BLaER1 treated with 17β-estradiol and CSF1 and Interleukin-3, amounts not matched to agents 10 nM and 100 nM (cell line): ENCODE measurements around the gene SIAH3.

Source experiments
- H3K27ac ChIP-seq, 11 experiments: shearing (Covaris generic); formaldehyde crosslinking; 2 replicates each; pipeline ENCODE4 v1.8.1; 2022
- H3K27me3 ChIP-seq, 11 experiments: shearing (Covaris generic); formaldehyde crosslinking; 2 replicates each; pipeline ENCODE4 v1.8.1; 2022
- H3K36me3 ChIP-seq, 11 experiments: shearing (Covaris generic); formaldehyde crosslinking; 2 replicates each; pipeline ENCODE4 v1.8.1; 2022
- H3K4me1 ChIP-seq, 10 experiments: shearing (Covaris generic); formaldehyde crosslinking; 2 replicates each; pipeline ENCODE4 v1.8.1; 2022
- H3K4me2 ChIP-seq, 11 experiments: shearing (Covaris generic); formaldehyde crosslinking; 2 replicates each; pipeline ENCODE4 v1.8.1; 2022
- H3K4me3 ChIP-seq, 10 experiments: shearing (Covaris generic); formaldehyde crosslinking; 2 replicates each; pipeline ENCODE4 v1.8.1; 2022
- H3K9ac ChIP-seq, 11 experiments: shearing (Covaris generic); formaldehyde crosslinking; 2 replicates each; pipeline ENCODE4 v1.8.1; 2022
- H3K9me3 ChIP-seq, 11 experiments: shearing (Covaris generic); formaldehyde crosslinking; replicated peaks in 1 of 11; 2 replicates each; pipeline ENCODE4 v1.8.1; 2022
- H4K20me1 ChIP-seq, 11 experiments: shearing (Covaris generic); formaldehyde crosslinking; 2 replicates each; pipeline ENCODE4 v1.8.1; 2022
- Cebpa-rat ChIP-seq, 11 experiments: shearing (Covaris generic); IDR thresholded peaks; 2 replicates each; pipeline ENCODE4 v1.8.1; 2022

Gene SIAH3

GRCh38 chr13:45782327-45783045 is 69.1 kb downstream of the SIAH3 start:
- Histone ChIP-seq H3K4me3 (no peak overlapping the region), H3K27ac (no peak overlapping the region), H3K9ac (no peak overlapping the region), H4K20me1 (no peaks in the 10 kb centered on the region), H3K4me1 (peaks cover 0 to 25% (median 10%) of the 10 kb centered on the region in 10 experiments; a peak in 9 of 20 replicates), H3K9me3 (no peaks in the 10 kb centered on the region), H3K4me2 (peak overlapping the region in 3 of 11 experiments; percentile 7; a peak in 2 of 22 replicates), H3K36me3 (no peaks in the 10 kb centered on the region), H3K27me3 (no peaks in the 10 kb centered on the region)
- no peak for TF ChIP-seq Cebpa-rat (IDR thresholded peaks at IDR 0.05)

DNA sequence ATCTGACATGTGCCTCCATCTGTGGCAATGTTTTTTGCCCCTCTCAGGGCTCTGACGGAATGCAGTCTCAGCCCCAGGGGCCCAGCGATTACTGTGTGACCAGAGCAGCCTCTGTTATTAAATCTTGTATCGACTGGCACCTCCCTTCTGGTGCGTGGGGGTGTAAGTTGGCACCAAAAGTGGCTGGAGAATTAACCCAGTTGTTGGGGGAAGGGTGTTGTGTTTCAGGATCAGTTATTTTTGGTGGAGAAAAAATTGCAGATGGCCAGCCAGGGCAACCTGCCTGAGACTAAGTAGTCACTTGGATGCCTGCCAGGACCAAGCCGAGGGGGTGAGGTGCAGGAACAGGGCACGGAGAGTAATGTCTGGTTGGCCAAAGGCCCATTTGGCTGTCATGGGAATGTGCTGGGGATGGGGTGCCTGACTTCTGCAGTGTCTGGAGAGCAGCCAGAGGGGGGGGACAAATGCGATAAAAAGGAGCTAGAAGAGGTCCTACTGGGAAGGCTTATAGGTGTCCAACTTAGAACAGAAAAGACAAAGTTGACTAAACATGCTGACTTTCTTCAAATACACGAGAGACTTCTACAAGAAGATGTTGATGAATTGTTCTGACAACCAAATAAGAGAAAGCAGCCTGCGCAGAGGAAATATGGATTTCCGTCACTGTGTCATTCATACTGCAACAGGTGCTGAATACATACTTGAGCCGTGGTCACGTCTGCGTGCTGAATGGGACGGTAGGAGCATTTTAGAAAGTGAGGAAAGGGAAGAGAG is 69.8 kb downstream of the SIAH3 start:
- peaks cover 0 to 23% (median 9%) of the 10 kb centered on the region in 10 experiments; a peak in 9 of 20 replicates for H3K4me1 ChIP-seq
- H3K27me3 ChIP-seq = no peaks in the 10 kb centered on the region
- no peaks in the 10 kb centered on the region for H3K36me3 ChIP-seq
- no peak for TF ChIP-seq Cebpa-rat (IDR thresholded peaks at IDR 0.05)
- no peak overlapping the region for H3K9ac ChIP-seq
- no peak overlapping the region for H3K4me3 ChIP-seq
- no peaks in the 10 kb centered on the region for H3K9me3 ChIP-seq
- peak overlapping the region in 2 of 11 experiments; percentile 7; a peak in 2 of 22 replicates for H3K4me2 ChIP-seq
- no peaks in the 10 kb centered on the region for H4K20me1 ChIP-seq
- no peak overlapping the region for H3K27ac ChIP-seq

DNA sequence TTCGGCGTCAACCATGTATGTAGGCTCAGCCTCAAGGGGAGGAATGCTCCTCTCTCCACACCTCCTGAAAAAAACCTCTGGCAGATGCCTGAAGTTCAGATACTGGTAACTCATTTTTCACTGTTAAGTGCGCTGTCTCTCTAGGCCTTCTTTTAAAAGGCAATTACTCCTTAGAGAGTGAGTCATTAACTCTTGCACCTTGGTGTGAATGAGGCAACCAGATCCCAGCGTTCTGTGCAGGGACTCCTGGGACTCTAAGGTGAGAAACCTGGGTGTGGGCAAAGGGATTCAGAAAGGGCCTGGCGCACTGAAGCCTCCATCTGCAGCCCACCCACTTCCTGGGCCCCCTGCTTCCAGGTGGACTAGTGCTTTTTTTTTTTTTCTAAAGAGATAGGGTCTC is 71.7 kb downstream of the SIAH3 start:
- no peaks in the 10 kb centered on the region for H3K27me3 ChIP-seq
- H3K27ac ChIP-seq = no peak overlapping the region
- no peak overlapping the region for H3K4me2 ChIP-seq
- H3K9me3 ChIP-seq = no peaks in the 10 kb centered on the region
- H3K4me1 ChIP-seq = peaks cover 0 to 14% (median 5%) of the 10 kb centered on the region in 10 experiments; a peak in 6 of 20 replicates
- H3K36me3 ChIP-seq = no peaks in the 10 kb centered on the region
- no peak overlapping the region for H3K4me3 ChIP-seq
- H4K20me1 ChIP-seq = no peaks in the 10 kb centered on the region
- H3K9ac ChIP-seq = no peak overlapping the region
- TF ChIP-seq Cebpa-rat (IDR thresholded peaks at IDR 0.05) = no peak

GRCh38 chr13:45778882-45779281 is 72.7 kb downstream of the SIAH3 start:
- no peak for TF ChIP-seq Cebpa-rat (IDR thresholded peaks at IDR 0.05)
- Histone ChIP-seq H3K36me3 (no peaks in the 10 kb centered on the region), H4K20me1 (no peaks in the 10 kb centered on the region), H3K4me1 (peaks cover 0 to 14% (median 5%) of the 10 kb centered on the region in 10 experiments; a peak in 6 of 20 replicates), H3K27me3 (no peaks in the 10 kb centered on the region), H3K9me3 (no peaks in the 10 kb centered on the region), H3K4me3 (no peak overlapping the region), H3K4me2 (no peak overlapping the region), H3K9ac (no peak overlapping the region), H3K27ac (no peak overlapping the region)

DNA sequence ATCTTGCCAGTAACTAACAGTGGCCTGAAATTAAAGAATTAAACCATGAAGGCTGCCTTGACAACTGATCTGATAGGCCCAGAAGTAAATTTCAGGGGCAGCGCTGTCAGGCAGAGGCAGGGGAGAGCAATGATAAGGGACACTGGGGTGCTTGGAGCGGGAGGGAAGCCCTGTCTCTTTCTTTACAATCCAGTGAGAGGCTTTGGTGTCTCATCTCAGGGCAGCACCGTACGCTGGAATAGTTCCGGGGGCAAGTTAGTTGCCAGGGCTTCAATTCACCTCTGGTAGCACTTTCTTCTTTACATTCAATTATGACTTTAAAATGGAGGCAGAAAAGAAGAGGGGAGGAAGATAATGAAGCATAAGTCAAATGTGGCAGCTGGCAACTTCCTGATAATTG is 74.8 kb downstream of the SIAH3 start:
- no peak overlapping the region for H3K27ac ChIP-seq
- H3K4me2 ChIP-seq = no peak overlapping the region
- no peaks in the 10 kb centered on the region for H3K9me3 ChIP-seq
- no peak overlapping the region for H3K9ac ChIP-seq
- peaks cover 0 to 4% (median under 1%) of the 10 kb centered on the region in 10 experiments; a peak in 6 of 20 replicates for H3K4me1 ChIP-seq
- no peak overlapping the region for H3K4me3 ChIP-seq
- no peak for TF ChIP-seq Cebpa-rat (IDR thresholded peaks at IDR 0.05)
- H4K20me1 ChIP-seq = no peaks in the 10 kb centered on the region
- H3K36me3 ChIP-seq = no peaks in the 10 kb centered on the region
- H3K27me3 ChIP-seq = no peaks in the 10 kb centered on the region

GRCh38 chr13:45775401-45775963 is 76.1 kb downstream of the SIAH3 start:
- Histone ChIP-seq H3K4me1 (no peaks in the 10 kb centered on the region), H3K4me3 (no peak overlapping the region), H3K4me2 (no peak overlapping the region), H3K9me3 (0 out of 22 replicates have a peak, but pooled peaks cover 0 to 3% (median 0%) of the 10 kb centered on the region in 11 experiments), H3K9ac (no peak overlapping the region), H3K36me3 (no peaks in the 10 kb centered on the region), H3K27me3 (no peaks in the 10 kb centered on the region), H4K20me1 (no peaks in the 10 kb centered on the region), H3K27ac (no peak overlapping the region)
- no peak for TF ChIP-seq Cebpa-rat (IDR thresholded peaks at IDR 0.05)

- Histone ChIP-seq H3K9me3 (0 out of 22 replicates have a peak, but pooled peaks cover 0 to 3% (median 0%) of the 10 kb centered on the region in 11 experiments), H3K9ac (no peak overlapping the region), H3K27ac (no peak overlapping the region), H3K4me2 (no peak overlapping the region), H3K4me1 (peaks cover 0 to 6% (median 2%) of the 10 kb centered on the region in 10 experiments; a peak in 15 of 20 replicates), H3K4me3 (no peak overlapping the region), H3K27me3 (no peaks in the 10 kb centered on the region), H3K36me3 (no peaks in the 10 kb centered on the region), H4K20me1 (no peaks in the 10 kb centered on the region)
- no peak for TF ChIP-seq Cebpa-rat (IDR thresholded peaks at IDR 0.05)
Observed at GRCh38 chr13:45773944-45774343, 77.6 kb downstream of the SIAH3 start.

GRCh38 chr13:45773236-45773635 is 78.3 kb downstream of the SIAH3 start:
- peaks cover 6 to 13% (median 9%) of the 10 kb centered on the region in 10 experiments; a peak in 17 of 20 replicates for H3K4me1 ChIP-seq
- TF ChIP-seq Cebpa-rat (IDR thresholded peaks at IDR 0.05) = no peak
- H3K4me3 ChIP-seq = no peak overlapping the region
- H3K27me3 ChIP-seq = no peaks in the 10 kb centered on the region
- no peaks in the 10 kb centered on the region for H3K36me3 ChIP-seq
- H4K20me1 ChIP-seq = no peaks in the 10 kb centered on the region
- no peak overlapping the region for H3K9ac ChIP-seq
- no peak overlapping the region for H3K4me2 ChIP-seq
- H3K9me3 ChIP-seq = 0 out of 22 replicates have a peak, but pooled peaks cover 0 to 3% (median 0%) of the 10 kb centered on the region in 11 experiments
- no peak overlapping the region for H3K27ac ChIP-seq

GRCh38 chr13:45770886-45771285 is 80.7 kb downstream of the SIAH3 start:
- H3K9ac ChIP-seq = no peak overlapping the region
- H3K4me2 ChIP-seq = no peak overlapping the region
- no peak overlapping the region for H3K27ac ChIP-seq
- no peaks in the 10 kb centered on the region for H3K27me3 ChIP-seq
- TF ChIP-seq Cebpa-rat (IDR thresholded peaks at IDR 0.05) = no peak
- no peak overlapping the region for H3K4me3 ChIP-seq
- H3K36me3 ChIP-seq = no peaks in the 10 kb centered on the region
- H4K20me1 ChIP-seq = no peaks in the 10 kb centered on the region
- 0 out of 22 replicates have a peak, but pooled peaks cover 0 to 3% (median 0%) of the 10 kb centered on the region in 11 experiments for H3K9me3 ChIP-seq
- H3K4me1 ChIP-seq = peaks cover 7 to 17% (median 11%) of the 10 kb centered on the region in 10 experiments; a peak in 17 of 20 replicates
